GM12873 (cell line): ENCODE measurements around the gene CDH15.

Source experiments
- CTCF ChIP-seq: IDR thresholded peaks from 2 replicates; pipeline ENCODE4 v1.5.1; 2012; ENCODE audit warnings: low read depth, mild to moderate bottlenecking, moderate library complexity, low read length, control low read depth; ENCODE audit not compliant: insufficient read depth; ENCODE audit errors: missing control alignments

CDH15 gene

GRCh38 chr16:89131783-89132182 is 39.8 kb upstream of the CDH15 start:
- no peak for TF ChIP-seq CTCF

GRCh38 chr16:89132194-89133005 is 39.1 kb upstream of the CDH15 start:
- peak; percentile 9 for TF ChIP-seq CTCF

- TF ChIP-seq CTCF = no peak
Observed at GRCh38 chr16:89133457-89134127, 38.0 kb upstream of the CDH15 start.

- TF ChIP-seq CTCF = no peak
Observed at GRCh38 chr16:89134269-89134668, 37.3 kb upstream of the CDH15 start.

GRCh38 chr16:89135166-89135565 is 36.4 kb upstream of the CDH15 start:
- TF ChIP-seq CTCF = no peak

GRCh38 chr16:89135971-89136765 is 35.4 kb upstream of the CDH15 start:
- TF ChIP-seq CTCF = no peak

GRCh38 chr16:89136931-89137330 is 34.6 kb upstream of the CDH15 start:
- no peak for TF ChIP-seq CTCF
